Measurements from ENCODE around the gene RDH5. TPM values are rescaled to one million over a fixed set of nuclear protein-coding genes. Genes with fewer than 3 reads are reported as not detected.

RDH5 gene
- total RNA-seq, 2 donors from 2014 or later: 4.1 to 7.4 TPM

DNA sequence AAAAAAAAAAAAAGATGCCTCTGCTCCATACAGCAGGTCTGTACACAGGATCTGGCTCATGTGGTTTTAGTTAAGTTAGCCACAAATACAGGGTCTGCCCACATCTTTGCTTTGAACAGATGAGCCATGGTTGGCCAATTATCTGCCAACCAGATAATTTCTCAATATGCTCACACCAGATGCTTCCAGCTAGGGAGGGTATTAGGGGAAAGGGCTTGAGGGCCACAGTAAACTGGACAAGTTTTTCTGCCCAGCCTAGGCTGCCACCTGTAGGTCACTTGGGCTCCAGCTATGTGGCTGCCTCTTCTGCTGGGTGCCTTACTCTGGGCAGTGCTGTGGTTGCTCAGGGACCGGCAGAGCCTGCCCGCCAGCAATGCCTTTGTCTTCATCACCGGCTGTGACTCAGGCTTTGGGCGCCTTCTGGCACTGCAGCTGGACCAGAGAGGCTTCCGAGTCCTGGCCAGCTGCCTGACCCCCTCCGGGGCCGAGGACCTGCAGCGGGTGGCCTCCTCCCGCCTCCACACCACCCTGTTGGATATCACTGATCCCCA, 776 bp downstream of the RDH5 start:
- peak; percentile 89 for DNase-seq
- TF ChIP-seq CTCF (conservative IDR thresholded peaks at IDR 0.05): peak; percentile 76
- no peak overlapping the region for H3K4me3 Mint-ChIP-seq
- WGBS, 2 experiments (ENCODE audit: insufficient coverage in 1 of 2, insufficient read length in 1 of 2): 75% methylated on average over 8 to 9 of the region's 9 CpGs
- H3K27ac Mint-ChIP-seq: peak overlapping the region; percentile 44
- H3K4me3 ChIP-seq (ENCODE audit: low read length): no peak overlapping the region
- peaks cover 5% of the 10 kb centered on the region for H3K4me1 ChIP-seq (ENCODE audit: control insufficient read depth, insufficient read depth, low read length)
- no peak overlapping the region for H3K9ac ChIP-seq (ENCODE audit: extremely low read depth, low read length, poor library complexity, severe bottlenecking)
- H3K27me3 Mint-ChIP-seq (ENCODE audit: insufficient read depth): no peaks in the 10 kb centered on the region
- peaks cover 36% of the 10 kb centered on the region for H3K36me3 ChIP-seq (ENCODE audit: control insufficient read depth, insufficient read depth, low read length)
- peaks cover 31% of the 10 kb centered on the region for H3K36me3 Mint-ChIP-seq (ENCODE audit: low read depth)
- no peaks in the 10 kb centered on the region for H3K9me3 Mint-ChIP-seq
- H3K27ac ChIP-seq (ENCODE audit: low read depth, low read length): no peak overlapping the region
- H3K27me3 ChIP-seq (ENCODE audit: control insufficient read depth, insufficient read depth, low read length, poor library complexity, severe bottlenecking): no peaks in the 10 kb centered on the region
- no peaks in the 10 kb centered on the region for H3K9me3 ChIP-seq (ENCODE audit: control insufficient read depth, low read length)
- peaks cover 29% of the 10 kb centered on the region for H3K4me1 Mint-ChIP-seq

DNA sequence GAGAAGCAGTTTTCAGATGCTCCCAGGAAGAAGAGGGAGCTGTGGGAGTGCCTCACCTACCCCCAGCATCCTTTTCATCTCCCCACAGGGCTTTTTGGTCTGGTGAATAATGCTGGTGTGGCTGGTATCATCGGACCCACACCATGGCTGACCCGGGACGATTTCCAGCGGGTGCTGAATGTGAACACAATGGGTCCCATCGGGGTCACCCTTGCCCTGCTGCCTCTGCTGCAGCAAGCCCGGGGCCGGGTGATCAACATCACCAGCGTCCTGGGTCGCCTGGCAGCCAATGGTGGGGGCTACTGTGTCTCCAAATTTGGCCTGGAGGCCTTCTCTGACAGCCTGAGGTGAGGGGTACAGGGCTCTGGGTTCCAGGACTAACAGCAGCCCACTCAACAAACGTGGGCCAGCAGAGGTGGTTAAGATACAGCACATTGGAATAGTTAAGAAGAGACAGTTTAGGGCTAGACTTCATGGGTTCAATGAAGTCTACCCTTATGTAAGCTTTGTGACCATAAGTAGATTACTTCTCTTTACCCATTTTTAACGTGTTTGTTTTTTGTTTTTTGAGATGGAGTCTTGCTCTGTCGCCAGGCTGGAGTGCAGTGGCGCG, 1.5 kb downstream of the RDH5 start:
- Mint-ChIP-seq H3K9me3 (no peaks in the 10 kb centered on the region), H3K27me3 (ENCODE audit: insufficient read depth) (no peaks in the 10 kb centered on the region), H3K4me1 (peaks cover 30% of the 10 kb centered on the region), H3K36me3 (ENCODE audit: low read depth) (peaks cover 36% of the 10 kb centered on the region), H3K4me3 (no peak overlapping the region), H3K27ac (no peak overlapping the region)
- Histone ChIP-seq H3K9me3 (ENCODE audit: control insufficient read depth, low read length) (no peaks in the 10 kb centered on the region), H3K36me3 (ENCODE audit: control insufficient read depth, insufficient read depth, low read length) (peaks cover 44% of the 10 kb centered on the region), H3K4me3 (ENCODE audit: low read length) (no peak overlapping the region), H3K27ac (ENCODE audit: low read depth, low read length) (no peak overlapping the region), H3K9ac (ENCODE audit: extremely low read depth, low read length, poor library complexity, severe bottlenecking) (no peak overlapping the region), H3K4me1 (ENCODE audit: control insufficient read depth, insufficient read depth, low read length) (peaks cover 7% of the 10 kb centered on the region), H3K27me3 (ENCODE audit: control insufficient read depth, insufficient read depth, low read length, poor library complexity, severe bottlenecking) (no peaks in the 10 kb centered on the region)
- no peak for TF ChIP-seq CTCF (conservative IDR thresholded peaks at IDR 0.05)
- 88 to 95% methylated on average over 10 to 14 of the region's 14 CpGs for WGBS, 2 experiments (ENCODE audit: insufficient coverage in 1 of 2, insufficient read length in 1 of 2)
- DNase-seq: no peak

- 97 to 98% methylated on average over 8 of the region's 8 CpGs for WGBS, 2 experiments (ENCODE audit: insufficient coverage in 1 of 2, insufficient read length in 1 of 2)
These were observed 2.8 kb downstream of the RDH5 start for GRCh38 chr12:55722948-55723347.

More at GRCh38 chr12:55722948-55723347, 2.8 kb downstream of the RDH5 start:
- H3K27ac ChIP-seq (ENCODE audit: low read depth, low read length): no peak overlapping the region
- H3K4me1 ChIP-seq (ENCODE audit: control insufficient read depth, insufficient read depth, low read length): peaks cover 8% of the 10 kb centered on the region
- Mint-ChIP-seq H3K9me3 (no peaks in the 10 kb centered on the region), H3K27ac (no peak overlapping the region), H3K36me3 (ENCODE audit: low read depth) (peaks cover 41% of the 10 kb centered on the region), H3K4me3 (no peak overlapping the region), H3K4me1 (peaks cover 28% of the 10 kb centered on the region), H3K27me3 (ENCODE audit: insufficient read depth) (no peaks in the 10 kb centered on the region)
- DNase-seq: no peak
- no peaks in the 10 kb centered on the region for H3K9me3 ChIP-seq (ENCODE audit: control insufficient read depth, low read length)
- no peak overlapping the region for H3K9ac ChIP-seq (ENCODE audit: extremely low read depth, low read length, poor library complexity, severe bottlenecking)
- no peak for TF ChIP-seq CTCF (conservative IDR thresholded peaks at IDR 0.05)
- peaks cover 53% of the 10 kb centered on the region for H3K36me3 ChIP-seq (ENCODE audit: control insufficient read depth, insufficient read depth, low read length)
- no peak overlapping the region for H3K4me3 ChIP-seq (ENCODE audit: low read length)
- no peaks in the 10 kb centered on the region for H3K27me3 ChIP-seq (ENCODE audit: control insufficient read depth, insufficient read depth, low read length, poor library complexity, severe bottlenecking)

Measured in endodermal cell (in vitro differentiated cells).